ENCODE data around the gene NHSL2.

DNA sequence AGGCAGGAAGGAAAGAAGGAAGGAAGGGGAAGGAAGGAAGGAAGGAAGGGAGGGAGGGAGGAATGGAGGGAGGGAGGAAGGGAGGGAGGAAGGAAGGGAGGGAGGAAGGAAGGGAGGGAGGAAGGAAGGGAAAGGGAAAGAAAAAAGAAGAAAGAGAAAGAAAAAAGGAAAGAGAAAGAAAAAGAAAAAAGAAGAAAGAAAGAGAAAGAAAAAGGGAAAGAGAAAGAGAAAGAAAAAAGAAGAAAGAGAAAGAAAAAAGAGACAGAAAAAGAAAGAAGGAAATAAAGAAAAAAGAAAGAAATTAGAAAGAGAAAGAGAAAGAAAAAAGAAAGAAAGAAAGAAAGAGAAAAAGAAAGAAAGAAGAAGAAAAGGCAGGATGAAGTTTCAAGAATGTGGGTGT is 15.0 kb upstream of the NHSL2 start:
- TF ChIP-seq YY1 (IDR thresholded peaks at IDR 0.05; ENCODE audit: insufficient read depth, insufficient read length) (no peak), ZNF274 (IDR thresholded peaks at IDR 0.05; ENCODE audit: low read depth, low read length) (no peak), SUZ12 (IDR thresholded peaks at IDR 0.05; ENCODE audit: extremely low read depth, insufficient read depth, insufficient read length) (no peak)

All from NT2/D1 (cell line).